Lower leg skin (tissue), 4 donors: Measurements from ENCODE around the gene TOP1. TPM values are rescaled to one million over a fixed set of nuclear protein-coding genes. Genes with fewer than 3 reads are reported as not detected.

Source experiments
- DNase-seq, 2 donors: peaks; one replicate each; pipeline ENCODE4 v3.0.0-alpha.2; 2019; ENCODE audit warnings: low spot score in 2 of 2
- H3K4me3 ChIP-seq: fragments of 200-600 bp; sonication (generic); 2 replicates; pipeline ENCODE4 v1.5.1; 2017; ENCODE audit warnings: mild to moderate bottlenecking, low read depth; ENCODE audit not compliant: poor library complexity, severe bottlenecking
- POLR2A ChIP-seq, 2 donors: fragments of 450-650 bp; IDR thresholded peaks; one replicate each; pipeline ENCODE4 v1.6.1; 2016 to 2017; ENCODE audit warnings: antibody characterized with exemption in 2 of 2, mild to moderate bottlenecking in 1 of 2, moderate library complexity in 1 of 2
- WGBS, 2 donors: methylation state at CpG; one replicate each; pipeline ENCODE4 v1.1.5; 2018; 5-methylcytosine and 5-hydroxymethylcytosine counted together
- intact Hi-C: fragments of 100-400 bp; cut with DNase I; formaldehyde crosslinking; loops from one replicate; pipeline ENCODE4 v1.15.0; 2023; ENCODE audit warnings: low total_unique reads
- total RNA-seq, 4 donors: library from RNA; depleted of rRNA; stranded (reverse); fragments of >200 nt; gene quantifications; one replicate each; pipeline ENCODE4 v1.1.0, GENCODE V29; 2016
- TF ChIP-seq, protein P1 (sequence below), 3 donors: fragments of 450-650 bp; IDR thresholded peaks; one replicate each; pipeline ENCODE4 v1.5.1; 2016; ENCODE audit warnings: antibody characterized with exemption in 3 of 3, mild to moderate bottlenecking in 3 of 3, moderate library complexity in 2 of 3

TOP1 gene
- total RNA-seq, 4 donors from 2014 or later = 29.8 to 37.1 (median 31.9) TPM

- TF ChIP-seq POLR2A (IDR thresholded peaks at IDR 0.05) = no peak
- TF ChIP-seq, protein P1, sequence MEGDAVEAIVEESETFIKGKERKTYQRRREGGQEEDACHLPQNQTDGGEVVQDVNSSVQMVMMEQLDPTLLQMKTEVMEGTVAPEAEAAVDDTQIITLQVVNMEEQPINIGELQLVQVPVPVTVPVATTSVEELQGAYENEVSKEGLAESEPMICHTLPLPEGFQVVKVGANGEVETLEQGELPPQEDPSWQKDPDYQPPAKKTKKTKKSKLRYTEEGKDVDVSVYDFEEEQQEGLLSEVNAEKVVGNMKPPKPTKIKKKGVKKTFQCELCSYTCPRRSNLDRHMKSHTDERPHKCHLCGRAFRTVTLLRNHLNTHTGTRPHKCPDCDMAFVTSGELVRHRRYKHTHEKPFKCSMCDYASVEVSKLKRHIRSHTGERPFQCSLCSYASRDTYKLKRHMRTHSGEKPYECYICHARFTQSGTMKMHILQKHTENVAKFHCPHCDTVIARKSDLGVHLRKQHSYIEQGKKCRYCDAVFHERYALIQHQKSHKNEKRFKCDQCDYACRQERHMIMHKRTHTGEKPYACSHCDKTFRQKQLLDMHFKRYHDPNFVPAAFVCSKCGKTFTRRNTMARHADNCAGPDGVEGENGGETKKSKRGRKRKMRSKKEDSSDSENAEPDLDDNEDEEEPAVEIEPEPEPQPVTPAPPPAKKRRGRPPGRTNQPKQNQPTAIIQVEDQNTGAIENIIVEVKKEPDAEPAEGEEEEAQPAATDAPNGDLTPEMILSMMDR (IDR thresholded peaks at IDR 0.05) = no peak
- 9 to 21% methylated on average over 4 of the region's 4 CpGs for WGBS, 2 donors
- H3K4me3 ChIP-seq = no peak overlapping the region
Observed at GRCh38 chr20:41005361-41005729, 23.3 kb upstream of the TOP1 start.

DNA sequence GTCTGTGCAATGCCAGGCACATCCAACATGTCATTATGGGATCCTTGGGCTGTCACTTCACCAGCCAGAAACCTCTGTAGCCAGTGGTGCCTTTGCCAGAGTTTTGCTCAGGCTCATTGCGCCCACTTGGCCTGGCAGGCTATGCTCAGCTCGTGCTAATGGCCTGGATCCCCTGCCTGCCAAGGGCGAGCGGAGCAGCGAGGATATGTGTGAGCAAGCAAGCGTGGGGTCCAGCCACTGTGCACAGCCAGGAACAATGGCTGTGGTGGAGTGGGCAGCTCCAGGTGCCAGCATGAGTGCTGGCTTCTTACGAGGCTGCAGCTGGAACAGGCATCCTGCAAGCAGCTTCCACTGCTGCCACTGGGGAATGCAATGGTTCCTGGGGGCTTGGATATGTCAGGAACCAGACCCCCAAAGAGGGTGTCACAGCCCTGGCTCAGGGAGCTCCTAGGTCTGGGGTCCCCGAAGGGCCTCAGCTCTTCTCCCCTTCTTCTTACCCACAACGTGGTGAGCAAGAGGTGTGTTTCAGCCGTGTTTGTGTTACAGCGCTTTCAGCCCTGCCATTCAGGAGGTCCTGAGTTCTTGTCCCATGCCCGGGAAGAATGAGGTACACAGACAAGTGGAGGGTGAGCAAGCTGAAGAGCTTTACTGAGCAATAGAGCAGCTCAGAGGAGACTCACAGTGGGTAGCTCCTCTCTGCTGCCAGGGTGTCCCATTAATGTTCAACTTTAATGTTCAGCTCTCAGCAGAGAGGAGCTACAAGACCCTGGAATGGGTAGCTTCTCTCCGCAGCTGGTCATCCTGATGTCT is 22.3 kb upstream of the TOP1 start:
- H3K4me3 ChIP-seq = no peak overlapping the region
- 92 to 93% methylated on average over 13 of the region's 13 CpGs for WGBS, 2 donors
- intact Hi-C loops = no loop called here
- peak in 1 of 2 donors; percentile 83 for DNase-seq
- TF ChIP-seq, protein P1 (IDR thresholded peaks at IDR 0.05) = no peak
- no peak for TF ChIP-seq POLR2A (IDR thresholded peaks at IDR 0.05)

More at GRCh38 chr20:41005361-41005729, 23.3 kb upstream of the TOP1 start:
- DNase-seq = peak; percentile 94 to 98
- intact Hi-C loops = no loop called here

DNA sequence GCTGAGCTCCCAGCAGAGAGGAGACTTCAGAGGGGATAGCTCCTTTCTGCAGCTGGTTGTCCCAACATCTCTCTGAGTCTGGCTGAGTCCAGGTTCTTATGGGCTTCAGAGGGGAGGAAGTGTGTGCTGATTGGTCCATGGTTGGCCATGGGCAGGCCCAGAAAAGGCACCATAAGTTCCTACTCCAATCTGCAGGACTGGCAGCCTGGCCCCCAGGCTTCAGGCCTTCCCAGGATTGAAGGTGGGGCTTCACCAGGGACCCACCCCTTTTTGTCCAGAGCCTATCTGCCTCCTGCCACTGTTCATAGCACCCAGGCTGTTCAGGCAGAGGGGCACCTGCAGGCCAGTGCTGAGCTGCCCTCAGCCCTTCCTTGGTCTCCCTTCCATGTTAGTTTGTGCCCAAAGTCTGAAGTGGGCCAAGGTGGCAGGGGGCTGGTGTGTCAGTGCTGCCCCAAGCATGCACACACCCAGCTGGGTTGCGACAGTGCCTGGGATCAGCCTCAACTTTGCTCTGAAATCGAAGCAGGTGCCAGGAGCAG is 21.6 kb upstream of the TOP1 start:
- TF ChIP-seq POLR2A (IDR thresholded peaks at IDR 0.05) = no peak
- TF ChIP-seq, protein P1 (IDR thresholded peaks at IDR 0.05) = no peak
- intact Hi-C loops = no loop called here
- 62 to 100% methylated on average over 2 of the region's 2 CpGs for WGBS, 2 donors
- H3K4me3 ChIP-seq = no peak overlapping the region
- peak in 1 of 2 donors; percentile 77 for DNase-seq

- WGBS, 2 donors = 95 to 100% methylated on average over 3 of the region's 3 CpGs
- intact Hi-C loops = no loop called here
- TF ChIP-seq, protein P1 (IDR thresholded peaks at IDR 0.05) = no peak
- no peak for TF ChIP-seq POLR2A (IDR thresholded peaks at IDR 0.05)
- no peak overlapping the region for H3K4me3 ChIP-seq
- no peak for DNase-seq
Observed at GRCh38 chr20:41007481-41007880, 21.1 kb upstream of the TOP1 start.

DNA sequence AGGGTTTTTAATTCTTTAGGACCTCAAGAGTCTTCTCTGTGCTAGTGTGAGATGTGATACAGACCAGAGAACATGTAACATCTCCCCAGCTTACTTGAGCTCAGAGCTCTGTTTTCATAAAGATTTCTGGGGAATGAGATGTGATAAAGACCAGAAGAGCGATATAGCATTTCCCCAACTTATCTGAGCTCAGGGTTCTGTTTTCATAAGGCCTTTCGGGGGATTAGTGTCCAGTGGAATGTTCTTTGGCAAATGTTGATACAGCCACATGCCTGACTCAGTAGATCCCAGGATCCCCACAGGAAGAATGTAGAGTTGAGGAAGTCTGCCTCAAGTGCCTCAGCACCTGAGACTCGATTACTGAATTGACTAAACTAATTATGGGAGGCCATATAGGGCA is 18.7 kb upstream of the TOP1 start:
- 84 to 94% methylated on average over 3 of the region's 3 CpGs for WGBS, 2 donors
- intact Hi-C loops = no loop called here
- no peak for DNase-seq
- TF ChIP-seq, protein P1 (IDR thresholded peaks at IDR 0.05) = no peak
- no peak overlapping the region for H3K4me3 ChIP-seq
